ENCODE results near the gene SLC24A3.

GRCh38 chr20:19758133-19758500 is 545.7 kb downstream of the SLC24A3 start, which contains the start of gene RIN2:
- TF ChIP-seq CTCF (conservative IDR thresholded peaks at IDR 0.05; ENCODE audit: low read length) (no peak), EZH2phosphoT487 (IDR thresholded peaks at IDR 0.05; ENCODE audit: borderline replicate concordance) (no peak)
